ENCODE measurements around the gene DMBX1.

Gene DMBX1

DNA sequence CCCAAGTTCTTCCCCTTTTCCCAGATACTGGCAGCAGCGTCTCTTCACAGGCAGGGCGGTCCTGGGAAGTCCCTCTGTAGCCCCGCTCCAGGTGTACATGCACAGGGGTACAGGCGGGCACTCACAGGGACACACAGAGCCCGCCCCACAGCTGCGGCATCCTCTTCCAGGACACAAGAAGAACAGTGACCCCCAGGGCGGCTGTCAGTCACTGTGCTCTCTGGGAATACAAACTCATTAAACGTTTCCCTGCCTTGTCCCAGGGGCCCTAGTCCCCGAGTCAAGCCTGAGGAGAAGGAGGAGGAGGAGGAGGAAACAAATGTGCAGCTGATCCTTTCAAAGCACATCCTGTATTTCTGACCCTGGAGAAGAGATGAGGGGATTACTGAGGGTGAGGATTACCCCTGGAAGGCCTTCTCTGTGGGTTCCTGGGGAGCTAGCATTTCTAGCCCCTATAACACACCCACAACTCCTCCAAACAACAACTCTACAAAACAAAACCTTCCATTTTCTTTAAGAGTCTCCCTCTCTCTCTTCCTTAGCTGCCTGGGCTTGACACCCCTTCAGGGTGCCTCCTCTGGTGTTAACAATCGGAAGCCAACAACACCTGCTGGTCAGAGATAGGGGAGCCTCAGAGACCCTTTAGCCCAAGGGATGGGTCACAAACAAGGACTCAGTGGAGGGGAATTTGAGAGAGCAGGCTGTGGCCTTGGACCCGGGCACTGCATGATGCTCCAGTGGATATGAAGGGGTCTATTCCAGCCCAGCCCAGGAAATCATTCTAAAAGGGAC is 28.4 kb upstream of the DMBX1 start:
- DNase-seq: no peak

DNA sequence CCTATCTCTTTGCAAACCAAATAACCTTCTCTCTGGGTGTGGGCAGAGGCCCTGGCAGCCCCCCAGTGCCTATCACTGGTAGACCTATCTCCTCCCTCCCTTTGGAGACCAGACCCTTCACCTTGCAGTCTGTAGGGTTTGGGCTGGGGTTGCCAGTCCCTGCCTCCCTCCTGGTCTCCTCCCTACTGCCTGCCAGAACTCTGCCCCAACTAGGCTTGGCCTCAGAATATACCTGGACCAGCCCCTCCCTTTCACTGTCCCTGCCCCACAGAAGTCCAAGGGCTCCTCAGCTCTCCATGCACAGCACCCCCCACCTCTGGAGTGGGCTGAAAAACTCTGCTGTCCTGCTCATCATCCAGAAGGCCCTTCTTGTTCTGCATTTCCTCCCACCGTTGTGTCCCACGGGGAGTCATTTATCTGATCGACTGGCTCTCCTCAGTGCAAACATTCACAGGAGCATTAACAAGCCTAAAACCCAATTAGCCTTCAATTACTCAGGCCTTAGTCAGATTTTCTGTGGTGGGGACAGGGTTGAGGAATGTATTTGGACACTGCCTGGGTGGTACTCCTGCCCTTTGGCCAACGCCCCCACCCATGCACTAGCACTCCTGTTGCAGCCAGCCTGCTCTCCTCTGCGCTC is 27.7 kb upstream of the DMBX1 start:
- DNase-seq: no peak

DNA sequence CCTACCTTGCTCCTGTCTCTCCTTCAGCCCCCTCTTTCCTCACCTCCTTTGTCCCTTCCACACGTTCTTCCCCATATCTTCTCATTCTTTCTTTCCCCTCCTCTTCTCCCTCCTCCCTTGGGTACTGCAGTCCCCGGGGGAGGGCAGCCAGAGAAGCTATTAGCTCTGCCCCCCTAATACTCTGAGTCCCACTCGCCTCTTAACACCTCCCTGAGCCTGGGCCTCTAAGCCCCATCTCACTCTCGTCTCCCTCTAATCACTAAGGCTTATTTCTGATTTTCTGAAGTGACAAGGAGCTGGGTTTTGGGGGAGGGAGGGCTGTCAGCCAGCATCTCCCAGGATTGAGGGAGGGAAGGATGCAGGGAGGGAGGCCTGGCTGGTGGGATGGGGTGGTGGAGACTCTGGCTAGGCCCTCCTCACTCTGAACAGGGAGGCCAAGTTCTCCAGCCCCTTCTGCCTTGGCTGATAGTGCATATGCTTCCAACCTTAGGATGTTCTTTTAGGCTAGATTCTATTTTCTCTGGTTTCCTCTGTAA is 25.6 kb upstream of the DMBX1 start:
- no peak for DNase-seq

DNA sequence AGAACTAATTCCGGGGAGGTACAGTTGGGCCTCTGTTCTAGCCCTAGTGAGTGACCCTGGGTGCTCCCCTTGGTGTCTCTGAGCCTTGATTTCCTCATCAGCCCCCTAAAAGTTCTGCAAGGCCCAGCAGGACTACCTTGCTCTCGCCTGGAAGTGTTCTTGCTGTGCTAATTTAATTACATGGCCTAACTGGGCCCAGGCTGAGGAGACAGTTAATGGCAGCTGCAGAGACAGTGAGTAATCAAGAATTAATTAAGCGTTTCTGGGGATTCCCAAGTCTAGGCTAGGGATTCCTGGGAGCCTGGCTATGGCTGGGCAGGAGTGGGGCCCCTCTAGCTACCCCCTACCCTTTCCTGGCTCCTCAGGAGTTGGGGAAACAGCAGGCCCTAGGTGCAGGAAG is 24.7 kb upstream of the DMBX1 start:
- no peak for DNase-seq

DNA sequence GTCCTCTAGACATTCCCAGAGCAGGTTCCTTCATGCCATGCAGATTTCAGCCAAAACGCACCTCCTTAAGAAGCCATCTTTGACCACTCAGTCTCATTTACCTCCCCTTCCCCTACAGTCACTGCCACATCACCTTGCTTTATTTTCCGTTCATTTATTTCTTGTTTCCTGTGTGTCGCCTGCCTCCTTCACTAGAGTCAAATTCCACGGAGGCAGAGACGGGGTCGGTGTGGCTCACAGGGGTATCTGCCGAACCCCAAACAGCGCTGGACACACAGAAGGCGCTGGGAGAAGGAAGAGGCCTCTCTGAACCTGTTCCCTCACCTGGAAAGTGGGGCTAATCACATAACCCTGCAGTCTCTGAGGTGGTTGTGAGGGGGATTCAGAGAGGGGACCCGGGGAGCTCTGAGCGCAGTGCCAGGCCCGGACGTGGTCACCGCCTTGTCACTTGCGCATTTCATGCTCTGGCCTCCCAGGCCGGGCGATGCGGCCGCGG is 23.6 kb upstream of the DMBX1 start:
- no peak for DNase-seq

DNA sequence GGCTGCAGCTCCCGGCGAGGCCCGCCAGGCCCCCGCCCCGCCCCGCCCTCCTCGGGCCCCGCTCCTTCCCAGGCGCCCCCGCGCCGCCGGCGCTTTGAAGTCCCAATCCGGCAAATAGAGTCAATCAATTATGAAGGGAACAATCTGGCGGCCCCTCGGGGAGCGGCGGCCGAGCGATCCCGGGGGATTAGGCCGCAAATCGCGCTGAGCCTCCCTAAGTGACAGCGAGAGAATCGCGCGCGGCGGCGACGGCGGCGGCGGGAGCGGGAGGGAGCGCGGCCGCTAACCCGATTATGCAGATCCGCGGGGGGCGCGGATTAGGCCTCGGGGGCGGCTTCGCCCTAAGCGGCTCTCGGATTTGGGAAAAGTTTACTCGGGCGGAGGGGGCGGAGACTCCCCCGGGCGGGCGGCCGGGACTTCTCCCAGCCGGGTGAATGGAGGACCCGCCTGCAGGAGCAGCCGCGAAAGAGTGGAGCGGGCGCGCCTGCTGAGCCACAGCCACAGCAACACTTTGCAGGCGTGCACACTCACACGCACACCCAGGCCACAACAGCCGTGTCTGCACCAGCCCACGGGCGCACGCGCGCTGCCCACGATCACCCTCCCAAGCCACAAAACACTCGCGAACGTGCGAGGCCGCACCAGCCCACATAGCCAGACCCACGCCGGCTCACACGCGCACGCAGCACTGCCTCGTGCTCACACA is 23.0 kb upstream of the DMBX1 start:
- DNase-seq: peak; percentile 42

DNA sequence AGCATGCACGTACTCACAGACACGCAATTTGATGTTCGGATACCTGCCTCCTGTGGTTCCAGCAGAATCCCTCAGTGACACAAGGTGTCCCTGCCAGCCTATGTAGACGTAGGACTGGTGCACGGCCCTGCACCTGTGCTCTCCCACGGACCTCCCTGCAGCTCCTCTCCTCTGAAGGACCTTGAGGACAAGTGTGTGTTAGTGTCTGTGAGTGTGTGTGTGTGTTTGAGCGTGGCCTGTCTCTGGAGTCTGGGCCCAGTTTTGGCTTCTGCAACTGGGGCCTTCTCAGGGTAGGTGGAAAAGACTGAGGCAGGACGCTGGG is 22.5 kb upstream of the DMBX1 start:
- no peak for DNase-seq

DNA sequence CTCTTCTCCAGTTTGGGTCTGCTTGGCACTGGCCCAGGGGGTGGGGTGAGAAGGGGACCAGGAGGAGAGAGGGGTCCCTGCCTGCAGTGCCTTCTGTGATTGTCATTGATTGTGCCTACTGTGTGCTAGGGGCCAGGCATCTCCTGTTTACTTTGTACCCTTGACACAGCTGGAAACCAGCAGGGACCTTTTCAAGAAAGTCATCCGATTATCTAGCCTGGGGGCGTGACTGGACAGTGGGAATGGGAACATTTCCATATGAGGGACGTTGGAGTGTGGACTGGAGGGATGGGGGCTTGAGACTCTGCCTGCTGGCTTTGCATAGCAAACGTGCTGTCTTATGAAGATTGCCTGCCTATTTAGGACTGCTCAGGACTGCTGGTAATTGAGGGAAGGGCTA is 19.8 kb upstream of the DMBX1 start:
- no peak for DNase-seq

DNA sequence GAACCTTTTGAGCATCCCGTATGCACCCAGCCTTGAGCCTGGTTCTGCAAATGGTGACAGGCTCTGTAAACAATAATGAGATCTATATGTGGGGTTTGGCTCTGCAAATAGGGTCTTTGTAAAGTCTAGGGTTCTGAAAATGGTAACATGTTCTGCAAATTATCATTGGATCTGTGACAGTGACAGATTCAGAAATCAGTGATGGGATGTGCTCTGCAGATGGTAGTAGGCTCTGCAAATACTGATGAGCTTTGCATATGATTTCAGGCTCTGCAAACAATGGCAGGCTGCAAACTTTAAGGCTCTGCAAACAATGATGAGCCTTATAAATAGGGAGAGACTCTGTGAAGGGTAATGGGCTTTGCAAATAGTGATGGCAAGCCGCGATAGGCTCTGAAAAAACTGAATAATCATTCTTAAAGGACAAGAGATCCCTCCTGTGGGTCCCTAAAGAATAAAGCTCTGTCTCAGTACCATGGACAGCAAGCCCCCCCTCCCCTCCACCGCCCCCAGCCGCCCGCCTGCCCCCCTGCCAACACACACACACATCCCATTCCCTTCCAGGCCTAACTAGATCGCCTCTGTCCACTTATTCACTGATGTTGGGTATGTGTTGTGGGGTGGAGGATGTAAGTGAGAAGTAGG is 17.7 kb upstream of the DMBX1 start:
- no peak for DNase-seq

DNA sequence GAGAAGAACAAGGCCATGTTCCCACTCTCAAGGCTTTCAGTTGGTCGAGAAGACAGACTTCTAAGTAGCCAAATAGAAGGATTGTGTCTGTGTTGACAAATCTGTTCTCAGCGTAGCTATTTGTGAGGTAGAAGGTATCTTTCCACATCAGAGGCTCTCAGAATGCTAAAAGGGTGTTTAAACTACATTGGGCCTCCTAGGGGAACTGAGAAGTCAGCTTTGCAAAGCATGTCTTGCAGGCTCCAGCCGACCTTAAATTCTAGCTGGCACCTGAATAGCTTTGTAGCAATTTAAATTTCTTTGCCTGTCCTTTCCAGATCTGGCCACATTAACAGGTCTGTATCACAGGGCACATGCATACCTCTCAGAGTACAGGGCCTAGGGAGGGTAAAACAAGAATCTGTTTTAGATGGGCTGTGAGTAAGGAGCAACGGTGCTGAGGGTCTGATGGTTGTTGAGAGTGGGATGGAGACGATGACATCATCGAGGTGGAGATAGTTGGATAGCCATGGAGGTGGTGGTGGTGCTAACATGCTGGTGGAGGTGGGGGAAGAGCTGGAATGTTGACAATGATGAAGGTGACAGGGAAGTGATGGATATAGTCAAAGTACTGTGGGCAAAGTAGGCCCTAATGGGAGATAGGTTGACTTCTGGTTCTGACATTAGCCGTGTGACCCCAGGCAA is 17.0 kb upstream of the DMBX1 start:
- DNase-seq: no peak

DNA sequence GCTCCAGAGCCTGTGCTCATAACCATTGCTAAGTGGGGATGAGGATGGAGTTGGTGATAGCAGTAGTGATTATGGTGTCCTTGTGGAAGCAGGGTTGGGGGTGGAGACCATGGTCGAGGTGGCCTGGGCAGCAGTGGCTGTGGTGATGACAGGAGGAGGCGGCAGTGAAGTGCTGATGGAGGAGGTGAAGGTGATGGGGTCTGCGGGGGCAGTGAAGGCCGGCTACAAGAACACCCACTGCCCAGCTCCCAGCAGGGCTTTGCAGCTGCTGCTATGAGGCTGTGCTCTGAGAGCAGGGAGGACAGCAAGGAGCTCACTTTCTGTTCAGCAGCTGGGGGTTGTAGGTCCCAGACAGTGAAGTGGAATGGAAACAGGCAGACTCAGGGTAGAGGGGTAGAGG is 15.6 kb upstream of the DMBX1 start:
- no peak for DNase-seq

DNA sequence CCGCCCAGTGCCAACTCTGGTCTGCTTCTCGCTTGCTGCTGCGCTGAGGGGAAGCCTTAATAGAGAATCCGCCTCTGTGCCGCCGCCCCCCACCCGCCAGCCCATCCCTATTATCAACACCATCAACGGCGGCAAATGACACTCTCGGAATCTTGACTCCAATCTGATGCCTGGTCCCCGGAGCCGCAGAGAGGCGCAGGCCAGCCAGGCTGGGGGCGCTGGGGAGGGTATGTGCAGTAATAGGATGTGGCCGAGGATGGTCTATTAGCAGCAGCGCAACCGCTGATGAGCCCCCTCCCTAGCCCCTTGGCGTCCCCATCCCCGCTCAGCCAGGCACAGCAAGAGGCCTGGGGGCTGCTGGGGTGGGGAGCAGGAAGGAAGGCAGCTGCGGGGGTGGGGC is 15.1 kb upstream of the DMBX1 start:
- no peak for DNase-seq

DNA sequence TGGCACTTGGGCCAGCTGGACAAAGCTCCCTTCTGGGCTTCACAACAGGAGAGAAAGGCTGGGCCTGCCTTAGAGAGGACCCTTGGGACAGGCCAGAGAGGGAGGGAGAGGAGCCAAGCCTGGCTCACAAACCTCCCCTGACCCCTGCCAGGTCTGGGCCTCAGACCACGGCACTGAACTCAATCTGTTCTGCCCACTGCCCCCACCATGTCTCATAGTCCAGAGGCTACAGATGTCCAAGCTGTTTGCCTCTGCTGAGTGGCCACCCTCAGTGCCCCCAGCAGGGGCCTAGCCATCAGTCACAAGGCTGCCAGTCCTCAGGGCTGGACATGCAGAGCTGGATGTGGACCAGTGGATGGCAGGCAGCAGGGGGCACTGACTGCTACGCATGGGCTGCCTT is 13.0 kb upstream of the DMBX1 start:
- no peak for DNase-seq

DNA sequence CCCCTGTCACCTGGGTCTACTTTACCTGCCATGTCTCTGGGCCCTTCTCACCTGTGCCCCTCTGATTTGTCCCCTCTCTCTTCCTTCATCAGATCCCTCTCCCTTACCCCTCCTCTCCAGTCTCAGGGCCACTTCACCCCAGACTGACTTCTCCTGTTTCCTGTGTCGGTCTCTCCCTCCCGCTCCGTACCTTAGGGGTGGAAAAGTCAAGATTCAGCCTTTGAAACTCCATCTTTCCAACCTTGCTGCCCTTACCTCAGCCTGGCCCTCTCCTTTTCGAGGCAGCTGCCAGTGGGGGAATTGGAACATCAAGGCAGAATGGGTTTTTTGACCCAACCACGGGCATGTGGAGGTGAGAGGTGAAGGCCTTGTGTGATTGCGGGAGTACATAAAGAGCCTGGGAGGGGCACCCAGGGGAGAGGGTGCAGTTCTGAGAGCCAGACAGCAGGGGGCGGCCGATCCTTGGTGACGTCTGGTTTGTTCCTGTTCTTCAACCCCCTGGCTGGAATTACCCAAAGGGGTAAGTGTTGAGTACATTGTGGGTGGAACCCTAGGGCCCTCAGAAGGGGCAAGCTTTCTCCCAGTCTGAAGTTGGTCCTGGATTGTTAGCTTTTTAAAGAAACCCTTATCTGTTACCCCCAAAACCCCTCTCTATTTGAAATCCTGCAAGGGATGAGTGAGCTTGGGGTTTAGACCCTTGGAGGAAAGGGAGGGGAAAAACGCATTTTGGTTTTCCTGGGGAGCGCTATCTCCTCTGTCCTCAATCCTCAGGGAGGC is 12.3 kb upstream of the DMBX1 start:
- peak; percentile 54 for DNase-seq

DNA sequence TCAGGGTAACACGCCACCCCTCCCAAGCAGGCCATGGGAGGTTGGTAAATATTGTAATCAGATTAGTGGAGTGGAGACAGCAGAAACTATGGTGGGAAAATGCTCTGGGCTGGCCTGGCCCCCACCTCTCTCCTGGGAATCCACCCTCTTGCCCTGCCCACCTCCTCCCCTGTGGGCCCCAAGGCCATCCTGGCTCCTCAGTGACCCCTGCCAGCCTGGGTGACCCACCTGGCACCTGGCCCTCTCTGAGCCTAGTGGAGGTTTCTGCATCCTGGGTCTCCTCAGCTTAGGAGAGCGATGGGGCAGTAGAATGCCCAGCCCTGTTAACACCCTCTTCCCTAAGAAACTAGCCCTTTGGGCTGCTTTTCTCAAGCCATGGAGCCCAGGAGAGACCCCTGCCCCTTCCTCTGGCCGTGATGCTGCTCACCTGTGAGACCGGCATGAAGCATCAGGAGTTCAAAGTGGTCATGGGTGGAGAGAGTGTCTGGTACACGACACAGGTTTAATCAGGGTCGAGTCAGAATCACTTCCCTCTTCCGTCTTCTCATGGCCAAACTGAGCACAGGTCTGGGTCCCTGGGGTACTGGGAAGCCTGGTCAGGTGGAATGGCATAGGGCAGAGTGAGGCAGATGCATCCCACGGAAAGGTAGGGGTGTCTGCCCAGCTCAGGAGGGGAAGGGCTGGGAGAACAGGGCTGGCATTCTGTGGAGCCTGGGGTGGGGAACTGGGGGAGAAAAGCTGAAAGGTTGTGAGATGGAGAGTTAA is 10.7 kb upstream of the DMBX1 start:
- DNase-seq: no peak

DNA sequence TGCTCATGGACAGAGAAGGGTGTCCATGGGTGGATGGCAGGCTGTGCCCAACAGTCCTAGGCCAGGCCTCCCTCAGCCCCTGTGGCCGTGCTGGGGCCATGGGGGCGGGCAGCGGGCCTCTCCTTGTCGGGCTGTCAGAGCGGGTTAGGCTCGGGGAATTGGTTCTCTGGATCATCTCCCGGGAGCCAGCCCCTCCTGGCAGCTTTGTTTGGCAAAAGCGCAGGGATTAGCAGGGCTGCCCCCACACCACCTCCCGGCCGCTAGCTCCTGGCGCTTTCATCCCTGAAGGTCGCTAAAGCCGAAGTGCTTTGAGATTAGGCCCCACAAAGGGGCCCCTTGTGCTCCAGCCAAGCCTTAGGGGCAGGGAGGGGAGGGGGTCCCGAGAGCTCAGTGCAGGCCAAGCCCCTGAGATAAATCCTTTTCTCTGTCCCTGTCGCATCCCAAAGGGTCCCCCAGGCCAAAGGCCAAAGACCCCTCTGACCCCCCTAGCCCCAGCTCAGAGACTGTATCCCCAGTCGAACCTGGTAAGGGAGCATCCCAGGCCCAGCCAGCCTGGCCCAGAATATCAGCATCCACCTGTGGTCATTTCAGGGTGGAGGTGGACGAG is 9.8 kb upstream of the DMBX1 start:
- no peak for DNase-seq

DNA sequence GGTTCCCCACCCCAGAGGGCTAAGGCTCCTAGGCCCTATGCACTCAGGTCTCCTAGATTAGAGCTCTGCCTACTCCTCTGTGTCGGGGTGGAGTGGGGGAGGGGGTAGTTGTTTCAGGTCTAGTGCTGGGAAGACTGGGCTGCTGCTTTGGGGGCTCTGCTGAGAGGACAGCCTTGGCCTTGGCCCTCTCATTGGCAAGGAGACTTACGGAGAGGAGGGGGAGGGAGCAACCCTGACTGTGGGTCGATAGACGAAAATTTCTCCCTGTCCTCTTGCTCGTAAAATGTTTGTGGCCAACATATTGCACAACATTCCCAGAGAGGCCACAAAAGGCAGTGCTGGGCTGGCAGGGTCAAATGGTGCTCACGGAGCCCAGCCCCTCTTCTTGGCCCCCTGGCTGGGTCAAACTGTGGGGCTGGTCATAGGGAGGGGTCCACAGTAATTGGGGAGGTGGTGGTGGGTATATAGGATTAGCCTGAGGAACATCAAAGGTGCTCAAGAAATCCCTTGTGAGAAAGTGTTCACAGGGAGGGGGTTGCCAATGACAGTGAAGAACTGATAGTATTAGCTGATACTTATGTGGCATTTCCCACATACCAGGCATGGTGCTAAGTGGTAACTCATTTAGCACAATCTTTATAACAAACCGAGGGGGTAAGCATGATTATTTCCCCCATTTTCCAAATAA is 8.5 kb upstream of the DMBX1 start:
- no peak for DNase-seq

DNA sequence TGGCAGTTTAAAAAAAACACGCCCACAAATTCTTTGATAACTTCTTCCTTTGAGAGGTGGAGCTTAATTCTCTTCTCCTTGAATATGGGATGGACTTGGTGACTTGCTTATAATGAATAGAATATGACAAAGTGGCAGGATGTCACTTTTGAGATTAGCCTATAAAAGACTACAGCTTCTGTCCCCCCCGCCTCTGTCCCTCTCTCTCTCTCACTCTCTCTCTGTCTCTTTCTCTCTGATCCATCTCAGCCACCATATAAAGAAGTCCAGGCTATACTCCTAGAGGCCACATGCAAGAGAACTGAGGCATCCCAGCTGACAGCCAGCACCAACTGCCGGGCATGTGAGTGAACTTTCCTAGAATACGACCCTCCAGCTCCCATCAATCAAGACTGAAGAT is 7.7 kb upstream of the DMBX1 start:
- no peak for DNase-seq

DNA sequence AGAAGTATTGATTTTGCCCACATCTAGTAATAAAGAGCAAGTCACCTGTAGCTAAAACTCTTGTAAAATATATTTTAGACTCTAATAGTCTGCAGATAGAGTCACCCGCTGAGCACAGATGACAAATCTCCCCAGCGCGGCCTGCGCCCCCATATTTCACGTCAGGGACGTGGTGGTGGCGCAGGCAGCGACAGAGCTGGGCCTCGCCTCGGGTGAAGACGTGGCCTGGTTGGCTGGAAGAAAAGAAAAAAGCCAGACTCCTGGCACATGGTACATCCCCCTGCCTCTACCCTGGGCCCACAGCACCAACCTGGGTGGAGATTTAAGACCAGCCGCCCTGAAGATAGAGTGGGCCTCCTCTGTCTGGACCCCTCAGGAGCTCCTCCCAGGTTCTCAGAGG is 6.0 kb upstream of the DMBX1 start:
- no peak for DNase-seq

Data from NCI-H774 (cell line).